Measurements from ENCODE around the gene CDK8.
"Not testable (repeated sequence)": the region's sequence is repeated elsewhere in the genome, so short reads cannot be mapped to it uniquely, and the experiment has no call there.

The CDK8 gene

DNA sequence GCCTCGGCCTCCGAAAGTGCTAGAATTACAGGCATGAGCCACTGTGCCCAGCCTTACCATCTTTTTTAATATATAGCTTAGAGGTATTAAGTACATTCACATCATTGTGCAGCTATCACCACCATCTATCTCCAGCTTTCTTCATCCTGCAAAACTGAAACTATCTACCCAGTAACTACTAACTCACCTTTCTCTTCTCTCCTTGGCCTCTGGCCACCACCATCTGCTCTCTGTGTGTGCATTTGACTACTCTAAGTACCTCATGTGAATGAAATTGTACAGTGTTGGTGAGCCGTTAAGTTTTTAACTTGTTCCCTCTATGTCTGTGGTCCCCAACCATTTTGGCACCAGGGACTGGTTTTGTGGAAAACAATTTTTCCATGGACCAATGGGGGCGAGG is 56.1 kb downstream of the CDK8 start:
- no peaks in the 10 kb centered on the region for H3K27me3 ChIP-seq (ENCODE audit: control insufficient read depth, low read length)
- H3F3A ChIP-seq (ENCODE audit: control insufficient read depth, insufficient read depth) = no peaks in the 10 kb centered on the region
- no peak overlapping the region for H3K27ac ChIP-seq (ENCODE audit: low read depth, low read length)
- TF ChIP-seq CTCF (IDR thresholded peaks at IDR 0.05; ENCODE audit: low read depth, low read length, poor library complexity, severe bottlenecking) (no peak), EZH2phosphoT487 (IDR thresholded peaks at IDR 0.05; ENCODE audit: borderline replicate concordance, low read length) (no peak)
- H3K4me2 ChIP-seq (ENCODE audit: low read length) = no peak overlapping the region
- H3K9me3 ChIP-seq (ENCODE audit: control insufficient read depth, insufficient read depth, low read length) = no peaks in the 10 kb centered on the region
- H4K20me1 ChIP-seq (ENCODE audit: control insufficient read depth, insufficient read depth, low read depth, low read length) = no peaks in the 10 kb centered on the region
- H3K4me3 ChIP-seq (ENCODE audit: low read length) = no peak overlapping the region
- no peaks in the 10 kb centered on the region for H3K9me2 ChIP-seq (replicated peaks; ENCODE audit: control insufficient read depth, low read length)
- H3K36me3 ChIP-seq (ENCODE audit: control insufficient read depth, low read length) = no peaks in the 10 kb centered on the region
- H3K79me2 ChIP-seq (ENCODE audit: control insufficient read depth, low read length) = peaks cover 81% of the 10 kb centered on the region
- no peaks in the 10 kb centered on the region for H3K4me1 ChIP-seq (ENCODE audit: control insufficient read depth, low read length)

DNA sequence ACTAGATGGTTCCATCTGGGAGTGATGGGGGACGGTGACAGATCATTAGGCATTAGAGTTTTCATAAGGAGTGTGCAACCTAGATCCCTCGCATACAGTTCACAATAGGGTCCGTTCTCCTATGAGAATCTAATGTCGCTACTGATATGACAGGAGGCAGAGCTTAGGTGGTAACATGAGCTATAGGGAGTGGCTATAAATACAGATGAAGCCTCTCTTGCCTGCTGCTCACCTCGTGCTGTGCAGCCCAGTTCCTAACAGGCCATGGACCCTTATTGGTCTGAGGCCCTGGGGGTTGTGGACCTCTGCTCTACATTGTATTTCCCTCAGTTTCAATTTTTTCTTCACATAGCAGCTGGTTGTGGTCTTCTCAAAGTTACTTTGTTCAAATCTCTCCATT is 56.5 kb downstream of the CDK8 start:
- Histone ChIP-seq H3K4me2 (ENCODE audit: low read length) (no peak overlapping the region), H3K27me3 (ENCODE audit: control insufficient read depth, low read length) (no peaks in the 10 kb centered on the region), H3K36me3 (ENCODE audit: control insufficient read depth, low read length) (no peaks in the 10 kb centered on the region), H3K9me3 (ENCODE audit: control insufficient read depth, insufficient read depth, low read length) (no peaks in the 10 kb centered on the region), H4K20me1 (ENCODE audit: control insufficient read depth, insufficient read depth, low read depth, low read length) (no peaks in the 10 kb centered on the region), H3K27ac (ENCODE audit: low read depth, low read length) (no peak overlapping the region), H3K4me1 (ENCODE audit: control insufficient read depth, low read length) (no peaks in the 10 kb centered on the region), H3K79me2 (ENCODE audit: control insufficient read depth, low read length) (peaks cover 81% of the 10 kb centered on the region), H3K9me2 (replicated peaks; ENCODE audit: control insufficient read depth, low read length) (no peaks in the 10 kb centered on the region), H3K4me3 (ENCODE audit: low read length) (no peak overlapping the region), H3F3A (ENCODE audit: control insufficient read depth, insufficient read depth) (no peaks in the 10 kb centered on the region)
- TF ChIP-seq CTCF (IDR thresholded peaks at IDR 0.05; ENCODE audit: low read depth, low read length, poor library complexity, severe bottlenecking) (no peak), EZH2phosphoT487 (IDR thresholded peaks at IDR 0.05; ENCODE audit: borderline replicate concordance, low read length) (no peak)

DNA sequence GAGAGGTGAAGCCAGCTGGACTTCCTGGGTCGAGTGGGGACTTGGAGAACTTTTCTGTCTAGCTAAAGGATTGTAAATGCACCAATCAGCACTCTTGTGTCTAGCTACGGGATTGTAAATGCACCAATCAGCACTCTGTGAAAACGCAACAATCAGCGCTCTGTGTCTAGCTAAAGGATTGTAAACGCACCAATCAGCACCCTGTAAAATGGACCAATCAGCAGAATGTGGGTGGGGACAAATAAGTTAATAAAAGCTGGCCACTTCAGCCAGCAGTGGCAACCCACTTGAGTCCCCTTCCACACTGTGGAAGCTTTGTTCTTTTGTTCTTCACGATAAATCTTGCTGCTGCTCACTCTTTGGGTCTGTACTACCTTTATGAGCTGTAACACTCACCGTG is 58.1 kb downstream of the CDK8 start:
- not testable (repeated sequence) for H4K20me1 ChIP-seq (ENCODE audit: control insufficient read depth, insufficient read depth, low read depth, low read length); H3K4me2 ChIP-seq (ENCODE audit: low read length); H3K9me3 ChIP-seq (ENCODE audit: control insufficient read depth, insufficient read depth, low read length); H3F3A ChIP-seq (ENCODE audit: control insufficient read depth, insufficient read depth); H3K36me3 ChIP-seq (ENCODE audit: control insufficient read depth, low read length); H3K4me3 ChIP-seq (ENCODE audit: low read length); H3K27me3 ChIP-seq (ENCODE audit: control insufficient read depth, low read length); H3K4me1 ChIP-seq (ENCODE audit: control insufficient read depth, low read length); H3K9me2 ChIP-seq (replicated peaks; ENCODE audit: control insufficient read depth, low read length); H3K27ac ChIP-seq (ENCODE audit: low read depth, low read length)
- H3K79me2 ChIP-seq (ENCODE audit: control insufficient read depth, low read length) = peaks cover 82% of the 10 kb centered on the region

- not testable (repeated sequence) for H3K36me3 ChIP-seq (ENCODE audit: control insufficient read depth, low read length); H3K9me3 ChIP-seq (ENCODE audit: control insufficient read depth, insufficient read depth, low read length); H3F3A ChIP-seq (ENCODE audit: control insufficient read depth, insufficient read depth); H3K4me2 ChIP-seq (ENCODE audit: low read length); H4K20me1 ChIP-seq (ENCODE audit: control insufficient read depth, insufficient read depth, low read depth, low read length); H3K4me3 ChIP-seq (ENCODE audit: low read length); H3K27ac ChIP-seq (ENCODE audit: low read depth, low read length); H3K9me2 ChIP-seq (replicated peaks; ENCODE audit: control insufficient read depth, low read length); H3K27me3 ChIP-seq (ENCODE audit: control insufficient read depth, low read length); H3K4me1 ChIP-seq (ENCODE audit: control insufficient read depth, low read length)
- H3K79me2 ChIP-seq (ENCODE audit: control insufficient read depth, low read length) = peaks cover 57% of the 10 kb centered on the region
Measured at GRCh38 chr13:26316095-26316494, 62.2 kb downstream of the CDK8 start.
